CD4-positive, CD25-positive, alpha-beta regulatory T cell (primary cell): Measurements from ENCODE around the gene TMEM62. TPM values are rescaled to one million over a fixed set of nuclear protein-coding genes. Genes with fewer than 3 reads are reported as not detected.

Source experiments
- ATAC-seq, 2 donors: fragments of 150-1000 bp; cut with Tn5 transposase; one replicate each; pipeline ENCODE4 v1.10.0; 2021; ENCODE audit warnings: low read depth in 2 of 2, moderate number of reproducible peaks in 2 of 2, moderate library complexity in 1 of 2
- DNase-seq, 3 donors: peaks; one replicate each; pipeline versions ENCODE4 v3.0.0 to v3.0.0-alpha.2; 2012 to 2022; ENCODE audit warnings: mixed read lengths in 1 of 3
- H3K27ac ChIP-seq: one replicate; pipeline ENCODE4 v1.7.0; 2013; ENCODE audit warnings: mild to moderate bottlenecking, low read length; ENCODE audit not compliant: insufficient read depth, poor library complexity, severe bottlenecking
- H3K27me3 ChIP-seq: one replicate; pipeline ENCODE4 v1.7.0; 2013; ENCODE audit warnings: low read length; ENCODE audit not compliant: control insufficient read depth, insufficient read depth
- H3K36me3 ChIP-seq: one replicate; pipeline ENCODE4 v1.7.0; 2013; ENCODE audit warnings: mild to moderate bottlenecking, low read length, moderate library complexity; ENCODE audit not compliant: control insufficient read depth, insufficient read depth
- H3K4me1 ChIP-seq: 2 replicates; pipeline ENCODE4 v1.7.0; 2013; ENCODE audit warnings: mild to moderate bottlenecking, low read length; ENCODE audit not compliant: insufficient read depth, control insufficient read depth, poor library complexity, severe bottlenecking
- H3K4me3 ChIP-seq: one replicate; pipeline ENCODE4 v1.7.0; 2013; ENCODE audit warnings: low read depth, mild to moderate bottlenecking, low read length, moderate library complexity
- H3K9me3 ChIP-seq, 2 experiments: 1 replicate in 1 of 2; 2 replicates in 1 of 2; pipeline ENCODE4 v1.7.0; 2013; ENCODE audit warnings: low read length in 2 of 2, mild to moderate bottlenecking in 1 of 2, moderate library complexity in 1 of 2; ENCODE audit not compliant: control insufficient read depth in 2 of 2
- H3K27ac Mint-ChIP-seq, 3 donors: one replicate each; pipeline ENCODE4 v1.8.0; 2020 to 2022; ENCODE audit warnings: mild to moderate bottlenecking in 3 of 3, mixed read lengths in 3 of 3, moderate library complexity in 2 of 3
- H3K27me3 Mint-ChIP-seq: one replicate; pipeline ENCODE4 v1.8.0; 2022; ENCODE audit warnings: mild to moderate bottlenecking, mixed read lengths
- H3K36me3 Mint-ChIP-seq: one replicate; pipeline ENCODE4 v1.8.0; 2020; ENCODE audit warnings: mixed read lengths
- H3K4me1 Mint-ChIP-seq, 4 donors: one replicate each; pipeline ENCODE4 v1.8.0; 2020 to 2022; ENCODE audit warnings: mixed read lengths in 4 of 4, mild to moderate bottlenecking in 1 of 4
- H3K4me3 Mint-ChIP-seq, 4 donors: one replicate each; pipeline ENCODE4 v1.8.0; 2020 to 2022; ENCODE audit warnings: mild to moderate bottlenecking in 4 of 4, mixed read lengths in 4 of 4, moderate library complexity in 3 of 4
- H3K9me3 Mint-ChIP-seq, 7 donors: one replicate each; pipeline ENCODE4 v1.8.0; 2020 to 2022; ENCODE audit warnings: mixed read lengths in 7 of 7, mild to moderate bottlenecking in 3 of 7, moderate library complexity in 2 of 7
- polyA plus RNA-seq, 4 donors: library from polyadenylated mRNA; unstranded; fragments of 300-500 nt; fragmentation: Illumina TruSeq; gene quantifications; one replicate each; pipeline ENCODE4 v1.2.3, GENCODE V29; 2021
- total RNA-seq: library from RNA; stranded (reverse); gene quantifications from one replicate; pipeline ENCODE4 v1.2.3, GENCODE V29; 2022

TMEM62 gene
- total and polyA plus RNA-seq, 5 donors from 2014 or later, result 11.4 to 30.0 (median 15.6) TPM

DNA sequence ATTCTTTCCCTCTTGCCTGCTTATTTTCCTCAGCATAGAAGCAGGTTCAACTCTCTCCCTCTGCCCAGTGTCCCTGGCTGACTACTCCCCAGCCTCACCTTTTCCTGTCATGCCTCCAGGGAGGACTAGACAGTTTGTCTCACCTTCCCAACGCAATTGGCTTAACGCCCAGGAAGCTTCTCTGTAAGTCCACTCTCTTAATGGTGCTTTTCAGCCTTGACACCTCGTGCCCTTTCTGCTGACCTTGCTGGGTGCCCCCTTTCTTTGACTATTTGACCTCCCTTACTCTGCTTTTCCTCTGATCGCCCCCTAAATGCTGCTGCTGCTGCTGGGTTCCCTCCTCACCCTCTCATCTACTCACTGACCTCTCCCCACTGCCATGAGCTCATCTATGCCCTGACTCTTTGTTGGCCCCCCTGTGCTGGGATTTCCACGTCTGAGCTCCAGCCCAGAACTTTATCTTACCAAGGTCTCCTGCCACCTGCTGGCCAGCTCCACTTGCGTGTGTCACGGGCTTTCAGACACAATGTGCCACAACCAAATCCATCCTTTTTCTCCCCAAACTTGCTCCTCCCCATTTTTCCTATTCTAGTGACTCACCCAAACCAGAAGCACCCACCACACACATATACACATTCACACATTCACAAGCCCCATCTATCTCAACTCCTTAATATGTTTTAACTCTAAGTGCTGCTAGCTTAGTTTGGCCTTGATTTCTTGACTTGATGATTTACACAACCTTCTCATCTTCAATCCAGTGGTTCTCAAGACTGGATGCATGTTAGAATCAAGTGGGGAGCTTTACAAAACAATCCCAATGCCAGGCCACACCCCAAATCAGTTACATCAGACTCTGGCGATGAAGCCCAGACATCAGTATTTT, 70.9 kb downstream of the TMEM62 start:
- peak overlapping the region in 2 of 3 donors; percentile 11 to 70 for H3K27ac Mint-ChIP-seq
- peaks cover 0 to 2% (median 0%) of the 10 kb centered on the region in 7 donors for H3K9me3 Mint-ChIP-seq
- peaks cover 2% of the 10 kb centered on the region for H3K27me3 ChIP-seq
- peaks cover 4% of the 10 kb centered on the region for H3K27me3 Mint-ChIP-seq
- peaks cover 0 to 5% (median 2%) of the 10 kb centered on the region in 4 donors for H3K4me1 Mint-ChIP-seq
- DNase-seq (peak; percentile 15 to 53 (median 33)), ATAC-seq (peak; percentile 34 to 50)
- no peaks in the 10 kb centered on the region for H3K36me3 Mint-ChIP-seq
- no peak overlapping the region for H3K27ac ChIP-seq
- no peaks in the 10 kb centered on the region for H3K9me3 ChIP-seq
- H3K4me3 Mint-ChIP-seq, result no peak overlapping the region
- no peaks in the 10 kb centered on the region for H3K4me1 ChIP-seq
- H3K4me3 ChIP-seq, result no peak overlapping the region
- no peaks in the 10 kb centered on the region for H3K36me3 ChIP-seq

DNA sequence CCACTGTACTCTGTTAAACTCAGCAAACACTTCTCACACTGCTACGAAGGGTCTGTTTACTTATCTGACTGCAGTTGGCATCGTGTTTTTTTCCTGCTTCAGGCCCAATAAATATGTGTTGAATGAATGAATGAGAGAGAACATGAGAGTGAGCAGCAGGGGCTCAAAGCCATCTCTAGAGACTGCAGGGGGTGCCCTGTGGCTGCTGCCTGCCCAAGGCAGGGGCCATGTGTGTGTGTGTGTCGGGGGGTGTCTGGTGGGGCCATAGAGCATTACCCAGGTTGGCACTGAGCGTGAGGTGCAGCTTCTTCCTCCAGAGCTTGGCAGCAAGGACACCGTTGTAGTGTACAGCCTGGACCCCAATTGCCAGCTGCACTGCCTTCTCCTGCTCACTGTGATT, 72.7 kb downstream of the TMEM62 start:
- H3K9me3 ChIP-seq, result no peaks in the 10 kb centered on the region
- no peak overlapping the region for H3K27ac ChIP-seq
- H3K36me3 Mint-ChIP-seq, result no peaks in the 10 kb centered on the region
- peaks cover 0 to 5% (median 2%) of the 10 kb centered on the region in 4 donors for H3K4me1 Mint-ChIP-seq
- ATAC-seq (no peak), DNase-seq (no peak)
- H3K4me1 ChIP-seq, result no peaks in the 10 kb centered on the region
- no peak overlapping the region for H3K27ac Mint-ChIP-seq
- H3K4me3 Mint-ChIP-seq, result no peak overlapping the region
- H3K4me3 ChIP-seq, result no peak overlapping the region
- H3K9me3 Mint-ChIP-seq, result peaks cover 0 to under 1% (median 0%) of the 10 kb centered on the region in 7 donors
- H3K36me3 ChIP-seq, result no peaks in the 10 kb centered on the region
- H3K27me3 Mint-ChIP-seq, result peaks cover 7% of the 10 kb centered on the region
- H3K27me3 ChIP-seq, result peaks cover 2% of the 10 kb centered on the region

DNA sequence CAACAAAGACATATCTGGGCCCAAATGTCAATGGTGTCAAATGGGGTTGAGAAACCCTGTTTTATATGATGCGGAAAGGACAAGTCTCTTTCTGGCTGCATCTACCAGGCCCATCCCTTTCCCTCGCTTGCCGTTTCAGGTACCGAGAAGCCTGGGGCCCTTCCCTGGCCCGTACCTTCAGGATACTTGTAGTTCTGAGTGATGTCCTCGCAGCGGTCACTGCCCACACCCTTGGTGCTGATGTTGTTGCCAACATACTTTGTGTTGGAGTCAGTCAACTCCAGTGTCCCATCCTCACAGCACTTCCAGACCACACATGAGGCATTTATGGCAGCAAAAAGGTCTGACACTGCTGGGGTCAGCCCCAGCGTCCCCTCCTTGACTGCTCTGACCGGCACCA, 73.6 kb downstream of the TMEM62 start:
- Histone ChIP-seq H3K27ac (no peak overlapping the region), H3K27me3 (peaks cover 2% of the 10 kb centered on the region), H3K36me3 (no peaks in the 10 kb centered on the region), H3K4me1 (no peaks in the 10 kb centered on the region), H3K4me3 (no peak overlapping the region), H3K9me3 (no peaks in the 10 kb centered on the region)
- ATAC-seq (no peak), DNase-seq (no peak)
- H3K9me3 Mint-ChIP-seq, result no peaks in the 10 kb centered on the region
- no peak overlapping the region for H3K4me3 Mint-ChIP-seq
- no peak overlapping the region for H3K27ac Mint-ChIP-seq
- H3K4me1 Mint-ChIP-seq, result peaks cover 0 to 5% (median 2%) of the 10 kb centered on the region in 4 donors
- H3K27me3 Mint-ChIP-seq, result peaks cover 9% of the 10 kb centered on the region
- no peaks in the 10 kb centered on the region for H3K36me3 Mint-ChIP-seq

DNA sequence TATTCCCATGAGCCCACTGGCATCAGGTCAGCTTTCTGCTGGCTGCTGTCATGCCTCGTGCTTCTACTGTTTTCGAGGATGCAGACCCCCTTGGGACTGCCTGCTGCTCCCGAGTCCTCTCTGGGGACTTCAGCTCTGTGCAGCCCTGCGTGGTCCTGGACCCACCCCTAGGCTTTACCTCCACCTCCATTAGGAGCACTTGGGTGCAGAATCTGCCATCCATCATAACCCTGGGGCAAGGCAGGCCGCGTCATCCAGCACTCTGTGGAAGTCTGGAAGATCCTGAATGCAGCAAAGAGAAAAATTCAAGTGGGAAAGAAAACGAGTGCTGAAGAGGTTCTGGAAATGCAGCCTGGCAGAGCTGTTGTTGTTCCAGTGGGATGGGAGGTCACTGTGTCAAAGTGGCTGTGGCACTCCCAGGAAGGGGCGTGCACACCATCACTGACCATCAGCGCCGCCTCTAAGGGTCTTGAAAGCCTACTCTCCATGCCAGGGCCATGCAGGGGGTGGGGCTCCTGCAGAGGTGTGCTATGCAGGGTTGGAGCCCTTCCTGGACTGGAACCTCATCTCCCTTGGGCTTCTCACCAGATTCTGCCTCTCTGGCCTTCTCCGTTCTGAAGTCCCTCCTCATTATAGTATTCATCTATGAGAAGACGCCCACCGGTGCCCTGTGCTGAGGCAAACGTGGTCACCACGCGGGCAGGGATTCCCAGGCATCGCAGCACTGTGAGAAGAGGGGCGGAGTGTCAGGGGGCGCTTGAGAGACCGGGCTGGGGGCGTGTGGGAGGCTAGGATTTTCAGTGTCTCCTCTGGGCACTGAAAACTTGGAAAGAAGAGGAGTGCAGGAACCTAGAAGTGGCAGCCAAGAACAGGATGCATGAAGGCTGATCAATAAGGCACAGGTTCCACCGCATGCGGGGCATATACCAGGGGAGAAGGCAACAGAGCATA, 74.9 kb downstream of the TMEM62 start:
- no peaks in the 10 kb centered on the region for H3K36me3 Mint-ChIP-seq
- peak overlapping the region in 1 of 3 donors; percentile 56 for H3K27ac Mint-ChIP-seq
- Histone ChIP-seq H3K4me3 (no peak overlapping the region), H3K4me1 (no peaks in the 10 kb centered on the region), H3K9me3 (no peaks in the 10 kb centered on the region), H3K27me3 (peaks cover 2% of the 10 kb centered on the region), H3K27ac (no peak overlapping the region), H3K36me3 (no peaks in the 10 kb centered on the region)
- no peaks in the 10 kb centered on the region for H3K9me3 Mint-ChIP-seq
- ATAC-seq (no peak), DNase-seq (no peak)
- peaks cover 9% of the 10 kb centered on the region for H3K27me3 Mint-ChIP-seq
- no peak overlapping the region for H3K4me3 Mint-ChIP-seq
- H3K4me1 Mint-ChIP-seq, result peaks cover 0 to 5% (median 2%) of the 10 kb centered on the region in 4 donors

DNA sequence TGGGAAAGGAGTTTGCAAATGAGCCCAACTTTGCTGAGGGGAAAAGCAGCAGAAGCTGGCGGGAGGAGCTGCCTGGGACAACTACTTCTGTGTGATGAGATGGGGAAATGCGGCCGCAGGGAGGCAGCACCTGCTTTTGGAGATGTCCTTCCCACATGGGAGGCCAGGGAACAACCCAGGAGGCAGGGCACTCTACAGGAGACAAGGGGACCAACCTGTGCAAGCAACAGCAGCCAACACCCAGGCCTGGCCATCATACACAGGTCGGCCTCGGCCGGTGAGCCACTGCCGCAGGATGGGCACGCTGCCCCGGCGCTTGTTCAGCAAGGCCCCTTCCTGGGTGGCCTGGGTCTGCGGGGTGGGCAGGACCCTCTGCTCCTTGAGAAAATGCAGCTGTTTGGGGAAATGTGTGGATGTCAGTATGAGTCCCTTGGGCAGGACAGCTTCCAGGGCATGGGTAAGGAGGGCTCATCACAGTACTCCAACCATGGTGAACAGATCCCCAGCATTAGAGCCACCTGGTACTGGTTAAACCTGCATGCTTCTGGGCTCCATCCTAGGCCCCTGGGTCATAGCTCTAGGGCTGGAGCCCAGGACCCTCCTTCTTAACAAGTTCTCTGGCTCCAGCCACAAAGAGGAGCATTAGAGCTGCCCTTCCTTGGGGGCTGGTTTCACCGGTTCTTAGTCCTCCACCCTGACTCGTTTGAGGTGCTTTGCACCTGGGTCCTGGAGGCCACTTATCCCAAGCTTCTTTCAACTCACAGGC, 75.9 kb downstream of the TMEM62 start:
- Histone ChIP-seq H3K4me3 (no peak overlapping the region), H3K4me1 (no peaks in the 10 kb centered on the region), H3K36me3 (no peaks in the 10 kb centered on the region), H3K27ac (no peak overlapping the region), H3K9me3 (no peaks in the 10 kb centered on the region), H3K27me3 (peaks cover 2% of the 10 kb centered on the region)
- Mint-ChIP-seq H3K4me1 (peaks cover 0 to 4% (median 2%) of the 10 kb centered on the region in 4 donors), H3K36me3 (no peaks in the 10 kb centered on the region), H3K9me3 (no peaks in the 10 kb centered on the region), H3K27ac (no peak overlapping the region), H3K27me3 (peaks cover 9% of the 10 kb centered on the region), H3K4me3 (no peak overlapping the region)
- ATAC-seq, result no peak
- DNase-seq, result no peak

DNA sequence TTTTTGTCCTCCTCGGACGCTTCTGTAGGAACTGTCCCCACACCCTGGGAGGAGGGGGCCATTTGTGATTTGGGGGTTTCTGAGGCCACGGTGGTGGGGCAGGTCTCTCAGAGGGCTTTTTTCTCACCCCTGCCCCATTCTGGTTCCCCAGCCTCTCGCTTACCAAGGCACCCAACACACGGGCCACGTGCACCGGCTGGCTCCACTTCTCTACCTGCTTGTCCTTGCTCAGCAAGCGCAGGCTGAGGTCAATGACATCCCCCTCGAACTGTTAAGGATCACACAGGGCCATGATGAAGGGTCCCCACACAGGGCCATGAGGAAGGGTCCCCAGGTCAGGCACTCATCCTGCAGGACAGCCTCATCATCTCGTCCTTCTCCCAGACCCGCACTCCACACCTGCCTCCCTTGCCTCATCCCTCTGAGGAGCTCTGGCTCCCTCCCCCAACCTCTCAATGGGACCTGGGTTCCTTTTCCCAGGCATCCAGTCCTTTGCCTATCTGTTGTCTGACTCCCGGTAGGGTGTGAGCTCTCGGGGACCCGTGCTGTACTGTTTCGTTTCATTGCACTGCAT, 76.9 kb downstream of the TMEM62 start:
- ATAC-seq (no peak), DNase-seq (no peak)
- Mint-ChIP-seq H3K9me3 (no peaks in the 10 kb centered on the region), H3K27ac (peak overlapping the region in 1 of 3 donors; percentile 16), H3K36me3 (no peaks in the 10 kb centered on the region), H3K4me1 (no peaks in the 10 kb centered on the region), H3K27me3 (peaks cover 9% of the 10 kb centered on the region), H3K4me3 (no peak overlapping the region)
- peaks cover 2% of the 10 kb centered on the region for H3K27me3 ChIP-seq
- H3K36me3 ChIP-seq, result no peaks in the 10 kb centered on the region
- H3K27ac ChIP-seq, result no peak overlapping the region
- H3K9me3 ChIP-seq, result no peaks in the 10 kb centered on the region
- no peaks in the 10 kb centered on the region for H3K4me1 ChIP-seq
- H3K4me3 ChIP-seq, result no peak overlapping the region

DNA sequence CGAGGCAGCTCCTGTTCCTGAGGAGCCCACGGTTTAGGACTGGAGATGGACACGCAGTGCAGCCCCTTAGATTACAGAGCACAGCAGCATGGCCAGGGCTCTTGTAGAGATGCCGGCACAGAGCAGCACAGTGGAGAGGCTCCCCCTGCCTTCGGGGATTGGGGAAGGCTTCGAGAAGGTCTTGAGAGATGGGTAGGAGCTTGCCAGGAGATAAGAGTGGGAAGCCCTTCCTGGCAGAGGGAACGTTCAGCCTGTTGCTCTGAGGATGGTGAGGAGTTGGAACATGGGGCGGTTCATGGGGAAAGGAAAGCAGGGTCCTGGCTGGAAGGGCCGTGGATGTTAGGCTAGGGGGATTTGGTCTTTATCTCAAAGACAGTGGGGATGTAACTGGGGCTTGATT, 77.4 kb downstream of the TMEM62 start:
- ATAC-seq (no peak), DNase-seq (no peak)
- no peaks in the 10 kb centered on the region for H3K36me3 ChIP-seq
- no peak overlapping the region for H3K27ac ChIP-seq
- Mint-ChIP-seq H3K9me3 (no peaks in the 10 kb centered on the region), H3K27me3 (peaks cover 9% of the 10 kb centered on the region), H3K27ac (no peak overlapping the region), H3K4me1 (no peaks in the 10 kb centered on the region), H3K4me3 (no peak overlapping the region), H3K36me3 (no peaks in the 10 kb centered on the region)
- no peak overlapping the region for H3K4me3 ChIP-seq
- H3K27me3 ChIP-seq, result peaks cover 2% of the 10 kb centered on the region
- no peaks in the 10 kb centered on the region for H3K9me3 ChIP-seq
- no peaks in the 10 kb centered on the region for H3K4me1 ChIP-seq
